ENCODE results near the gene SCNN1A. TPM values are rescaled to one million over a fixed set of nuclear protein-coding genes. Genes with fewer than 3 reads are reported as not detected.

SCNN1A gene
- total RNA-seq, 4 donors from 2014 or later = 229 to 449 (median 336) TPM

GRCh38 chr12:6322969-6323339 lies 52.4 kb downstream of the SCNN1A start:
- Histone ChIP-seq H3K4me3 (replicated peaks in 1 of 3) (no peak overlapping the region), H3K4me1 (peaks cover 9 to 56% of the 10 kb centered on the region in 2 donors), H3K27ac (peak overlapping the region; percentile 55 to 84 (median 83)), H3K27me3 (no peaks in the 10 kb centered on the region), H3K9me3 (no peaks in the 10 kb centered on the region), H3K36me3 (peaks cover 8 to 10% of the 10 kb centered on the region in 2 donors)
- no peak for DNase-seq
- no peak for TF ChIP-seq POLR2A (IDR thresholded peaks at IDR 0.05)
- no peak for TF ChIP-seq CTCF (IDR thresholded peaks at IDR 0.05)
- intact Hi-C loops (cut with DNase I) = no loop called here
- 29 to 38% methylated on average over 2 of the region's 2 CpGs for WGBS, 2 donors

GRCh38 chr12:6322352-6322751 lies 53.0 kb downstream of the SCNN1A start:
- WGBS, 2 donors = 86 to 88% methylated on average over 4 of the region's 4 CpGs
- Histone ChIP-seq H3K27me3 (no peaks in the 10 kb centered on the region), H3K27ac (peak overlapping the region in 2 of 3 donors; percentile 83 to 84), H3K4me1 (peaks cover 9 to 50% of the 10 kb centered on the region in 2 donors), H3K36me3 (peaks cover 2 to 4% of the 10 kb centered on the region in 2 donors), H3K9me3 (no peaks in the 10 kb centered on the region), H3K4me3 (replicated peaks in 1 of 3) (no peak overlapping the region)
- TF ChIP-seq CTCF (IDR thresholded peaks at IDR 0.05) (no peak), POLR2A (IDR thresholded peaks at IDR 0.05) (no peak)
- no peak for DNase-seq
- intact Hi-C loops (cut with DNase I) = no loop called here

- intact Hi-C loops (cut with DNase I) = no loop called here
- peaks cover 9 to 46% of the 10 kb centered on the region in 2 donors for H3K4me1 ChIP-seq
Observed at GRCh38 chr12:6321905-6322304, 53.5 kb downstream of the SCNN1A start.

GRCh38 chr12:6319446-6319845 lies 55.9 kb downstream of the SCNN1A start:
- Histone ChIP-seq H3K27me3 (no peaks in the 10 kb centered on the region), H3K36me3 (no peaks in the 10 kb centered on the region), H3K27ac (no peak overlapping the region), H3K9me3 (no peaks in the 10 kb centered on the region), H3K4me3 (replicated peaks in 1 of 3) (no peak overlapping the region), H3K4me1 (peaks cover 0 to 23% of the 10 kb centered on the region in 2 donors)
- WGBS, 2 donors = 89 to 92% methylated on average over 4 of the region's 4 CpGs
- intact Hi-C loops (cut with DNase I) = no loop called here
- TF ChIP-seq POLR2A (IDR thresholded peaks at IDR 0.05) (no peak), CTCF (IDR thresholded peaks at IDR 0.05) (no peak)
- no peak for DNase-seq

More at GRCh38 chr12:6321905-6322304, 53.5 kb downstream of the SCNN1A start:
- 74 to 79% methylated on average over 6 of the region's 6 CpGs for WGBS, 2 donors
- Histone ChIP-seq H3K4me3 (replicated peaks in 1 of 3) (no peak overlapping the region), H3K27me3 (no peaks in the 10 kb centered on the region), H3K27ac (no peak overlapping the region), H3K9me3 (no peaks in the 10 kb centered on the region), H3K36me3 (no peaks in the 10 kb centered on the region)
- no peak for DNase-seq
- TF ChIP-seq CTCF (IDR thresholded peaks at IDR 0.05) = no peak
- TF ChIP-seq POLR2A (IDR thresholded peaks at IDR 0.05) = no peak

- no peaks in the 10 kb centered on the region for H3K27me3 ChIP-seq
- no peaks in the 10 kb centered on the region for H3K36me3 ChIP-seq
- intact Hi-C loops (cut with DNase I) = no loop called here
- WGBS, 2 donors = 89 to 91% methylated on average over 15 to 16 of the region's 16 CpGs
- H3K27ac ChIP-seq = no peak overlapping the region
- TF ChIP-seq CTCF (IDR thresholded peaks at IDR 0.05) (no peak), POLR2A (IDR thresholded peaks at IDR 0.05) (no peak)
- H3K4me3 ChIP-seq (replicated peaks in 1 of 3) = no peak overlapping the region
- peaks cover 0 to 16% of the 10 kb centered on the region in 2 donors for H3K4me1 ChIP-seq
- no peaks in the 10 kb centered on the region for H3K9me3 ChIP-seq
- DNase-seq = no peak
Observed at GRCh38 chr12:6318440-6318879, 56.9 kb downstream of the SCNN1A start.

Data from thyroid gland (tissue), 4 donors.